ENCODE measurements around the gene AKAP3. TPM values are rescaled to one million over a fixed set of nuclear protein-coding genes. Genes with fewer than 3 reads are reported as not detected.

AKAP3 gene
- total RNA-seq, 1 donor from 2014 or later: 1.0 TPM

DNA sequence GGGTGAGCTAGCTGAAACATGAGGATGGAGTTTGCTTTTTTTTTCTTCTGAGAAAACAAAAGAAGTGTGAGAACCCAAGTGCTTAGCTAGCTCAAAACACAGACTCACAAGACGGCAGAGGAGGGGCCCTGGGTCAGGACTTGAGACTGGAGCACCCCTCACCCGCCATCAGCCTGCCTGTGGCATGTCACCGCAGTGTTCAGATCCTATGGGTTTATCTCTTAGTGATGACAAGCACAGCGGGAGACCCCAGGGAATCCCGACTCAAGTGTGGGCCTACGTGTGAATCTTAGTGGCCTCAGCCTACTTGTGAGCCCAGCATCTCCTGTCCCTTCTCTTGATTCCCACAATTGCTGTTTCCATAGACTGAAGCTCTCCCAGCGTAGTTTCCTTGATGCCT is 64.0 kb downstream of the AKAP3 start:
- peaks cover 3 to 18% (median 4%) of the 10 kb centered on the region in 3 donors for H3K27me3 ChIP-seq (ENCODE audit: control insufficient read depth in 3 of 3, insufficient read depth in 3 of 3, low read length in 3 of 3)
- H3K36me3 ChIP-seq (ENCODE audit: control insufficient read depth in 3 of 3, insufficient read depth in 3 of 3, low read length in 3 of 3): no peaks in the 10 kb centered on the region
- no peak overlapping the region for H3K27ac ChIP-seq (ENCODE audit: low read depth, low read length)
- no peaks in the 10 kb centered on the region for H3K9me3 ChIP-seq (ENCODE audit: control insufficient read depth in 3 of 3, low read length in 3 of 3)
- H3K9ac ChIP-seq (ENCODE audit: low read depth in 1 of 3, low read length in 3 of 3): no peak overlapping the region
- no peak overlapping the region for H3K4me3 ChIP-seq (ENCODE audit: low read length in 3 of 3)
- no peaks in the 10 kb centered on the region for H3K4me1 ChIP-seq (ENCODE audit: control insufficient read depth in 3 of 3, insufficient read depth in 3 of 3, low read length in 3 of 3)

GRCh38 chr12:4584281-4584680 is 64.6 kb downstream of the AKAP3 start:
- Histone ChIP-seq H3K27me3 (ENCODE audit: control insufficient read depth in 3 of 3, insufficient read depth in 3 of 3, low read length in 3 of 3) (peaks cover 3 to 19% (median 4%) of the 10 kb centered on the region in 3 donors), H3K4me3 (ENCODE audit: low read length in 3 of 3) (no peak overlapping the region), H3K4me1 (ENCODE audit: control insufficient read depth in 3 of 3, insufficient read depth in 3 of 3, low read length in 3 of 3) (no peaks in the 10 kb centered on the region), H3K9me3 (ENCODE audit: control insufficient read depth in 3 of 3, low read length in 3 of 3) (no peaks in the 10 kb centered on the region), H3K9ac (ENCODE audit: low read depth in 1 of 3, low read length in 3 of 3) (no peak overlapping the region), H3K36me3 (ENCODE audit: control insufficient read depth in 3 of 3, insufficient read depth in 3 of 3, low read length in 3 of 3) (no peaks in the 10 kb centered on the region), H3K27ac (ENCODE audit: low read depth, low read length) (no peak overlapping the region)

GRCh38 chr12:4580281-4580688 is 68.6 kb downstream of the AKAP3 start:
- Histone ChIP-seq H3K4me1 (ENCODE audit: control insufficient read depth in 3 of 3, insufficient read depth in 3 of 3, low read length in 3 of 3) (no peaks in the 10 kb centered on the region), H3K36me3 (ENCODE audit: control insufficient read depth in 3 of 3, insufficient read depth in 3 of 3, low read length in 3 of 3) (no peaks in the 10 kb centered on the region), H3K27me3 (ENCODE audit: control insufficient read depth in 3 of 3, insufficient read depth in 3 of 3, low read length in 3 of 3) (peaks cover 0 to 12% (median 3%) of the 10 kb centered on the region in 3 donors), H3K9ac (ENCODE audit: low read depth in 1 of 3, low read length in 3 of 3) (no peak overlapping the region), H3K27ac (ENCODE audit: low read depth, low read length) (no peak overlapping the region), H3K9me3 (ENCODE audit: control insufficient read depth in 3 of 3, low read length in 3 of 3) (no peaks in the 10 kb centered on the region), H3K4me3 (ENCODE audit: low read length in 3 of 3) (no peak overlapping the region)

- Histone ChIP-seq H3K4me1 (ENCODE audit: control insufficient read depth in 3 of 3, insufficient read depth in 3 of 3, low read length in 3 of 3) (no peaks in the 10 kb centered on the region), H3K27ac (ENCODE audit: low read depth, low read length) (no peak overlapping the region), H3K4me3 (ENCODE audit: low read length in 3 of 3) (no peak overlapping the region), H3K9ac (ENCODE audit: low read depth in 1 of 3, low read length in 3 of 3) (no peak overlapping the region), H3K9me3 (ENCODE audit: control insufficient read depth in 3 of 3, low read length in 3 of 3) (no peaks in the 10 kb centered on the region), H3K27me3 (ENCODE audit: control insufficient read depth in 3 of 3, insufficient read depth in 3 of 3, low read length in 3 of 3) (peaks cover 0 to 6% (median 3%) of the 10 kb centered on the region in 3 donors), H3K36me3 (ENCODE audit: control insufficient read depth in 3 of 3, insufficient read depth in 3 of 3, low read length in 3 of 3) (no peaks in the 10 kb centered on the region)
Measured at GRCh38 chr12:4579305-4580102, 69.3 kb downstream of the AKAP3 start.

DNA sequence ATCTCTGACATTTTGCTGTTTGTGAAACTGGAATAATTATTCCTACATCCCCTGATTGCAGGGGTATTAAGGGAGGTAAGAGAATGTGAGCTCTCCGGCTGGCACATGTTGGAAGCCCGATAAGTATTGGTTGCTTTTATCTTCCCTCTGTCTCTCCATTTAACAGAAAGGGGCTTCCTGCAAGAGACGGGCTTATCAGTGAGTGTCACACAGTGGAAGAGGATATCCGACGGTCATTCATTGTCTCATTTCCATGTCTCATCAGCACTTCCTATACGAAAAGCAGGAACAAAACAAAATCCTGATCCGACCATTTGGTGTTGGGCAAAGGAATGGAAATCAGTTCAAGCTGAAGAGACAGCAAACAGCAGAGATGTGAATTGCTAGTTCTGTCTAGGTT is 76.2 kb downstream of the AKAP3 start:
- H3K9ac ChIP-seq (ENCODE audit: low read depth in 1 of 3, low read length in 3 of 3): no peak overlapping the region
- H3K4me3 ChIP-seq (ENCODE audit: low read length in 3 of 3): no peak overlapping the region
- no peaks in the 10 kb centered on the region for H3K4me1 ChIP-seq (ENCODE audit: control insufficient read depth in 3 of 3, insufficient read depth in 3 of 3, low read length in 3 of 3)
- H3K36me3 ChIP-seq (ENCODE audit: control insufficient read depth in 3 of 3, insufficient read depth in 3 of 3, low read length in 3 of 3): no peaks in the 10 kb centered on the region
- H3K9me3 ChIP-seq (ENCODE audit: control insufficient read depth in 3 of 3, low read length in 3 of 3): no peaks in the 10 kb centered on the region
- no peak overlapping the region for H3K27ac ChIP-seq (ENCODE audit: low read depth, low read length)
- H3K27me3 ChIP-seq (ENCODE audit: control insufficient read depth in 3 of 3, insufficient read depth in 3 of 3, low read length in 3 of 3): no peaks in the 10 kb centered on the region

DNA sequence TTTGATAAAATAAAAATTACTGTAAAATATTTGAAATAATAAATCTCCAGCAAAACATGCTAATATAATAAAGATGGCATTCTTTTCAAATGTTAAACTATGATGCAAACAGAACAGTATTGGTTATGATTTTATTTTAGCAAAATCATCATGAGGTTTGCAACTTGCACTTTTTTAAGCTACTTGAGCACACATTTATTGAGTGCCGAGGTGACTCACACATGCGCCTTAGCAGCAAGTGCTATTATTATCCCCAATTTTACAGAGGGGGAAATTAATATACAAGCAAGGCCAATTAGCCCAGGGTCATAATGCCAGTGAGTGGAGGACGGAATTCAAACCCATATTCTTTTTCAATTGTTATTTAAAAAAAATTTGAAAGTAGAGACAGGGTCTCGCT is 79.6 kb downstream of the AKAP3 start:
- Histone ChIP-seq H3K9ac (ENCODE audit: low read depth in 1 of 3, low read length in 3 of 3) (no peak overlapping the region), H3K9me3 (ENCODE audit: control insufficient read depth in 3 of 3, low read length in 3 of 3) (no peaks in the 10 kb centered on the region), H3K27ac (ENCODE audit: low read depth, low read length) (no peak overlapping the region), H3K4me3 (ENCODE audit: low read length in 3 of 3) (no peak overlapping the region), H3K27me3 (ENCODE audit: control insufficient read depth in 3 of 3, insufficient read depth in 3 of 3, low read length in 3 of 3) (peaks cover 0 to 4% (median 3%) of the 10 kb centered on the region in 3 donors), H3K36me3 (ENCODE audit: control insufficient read depth in 3 of 3, insufficient read depth in 3 of 3, low read length in 3 of 3) (no peaks in the 10 kb centered on the region), H3K4me1 (ENCODE audit: control insufficient read depth in 3 of 3, insufficient read depth in 3 of 3, low read length in 3 of 3) (no peaks in the 10 kb centered on the region)

DNA sequence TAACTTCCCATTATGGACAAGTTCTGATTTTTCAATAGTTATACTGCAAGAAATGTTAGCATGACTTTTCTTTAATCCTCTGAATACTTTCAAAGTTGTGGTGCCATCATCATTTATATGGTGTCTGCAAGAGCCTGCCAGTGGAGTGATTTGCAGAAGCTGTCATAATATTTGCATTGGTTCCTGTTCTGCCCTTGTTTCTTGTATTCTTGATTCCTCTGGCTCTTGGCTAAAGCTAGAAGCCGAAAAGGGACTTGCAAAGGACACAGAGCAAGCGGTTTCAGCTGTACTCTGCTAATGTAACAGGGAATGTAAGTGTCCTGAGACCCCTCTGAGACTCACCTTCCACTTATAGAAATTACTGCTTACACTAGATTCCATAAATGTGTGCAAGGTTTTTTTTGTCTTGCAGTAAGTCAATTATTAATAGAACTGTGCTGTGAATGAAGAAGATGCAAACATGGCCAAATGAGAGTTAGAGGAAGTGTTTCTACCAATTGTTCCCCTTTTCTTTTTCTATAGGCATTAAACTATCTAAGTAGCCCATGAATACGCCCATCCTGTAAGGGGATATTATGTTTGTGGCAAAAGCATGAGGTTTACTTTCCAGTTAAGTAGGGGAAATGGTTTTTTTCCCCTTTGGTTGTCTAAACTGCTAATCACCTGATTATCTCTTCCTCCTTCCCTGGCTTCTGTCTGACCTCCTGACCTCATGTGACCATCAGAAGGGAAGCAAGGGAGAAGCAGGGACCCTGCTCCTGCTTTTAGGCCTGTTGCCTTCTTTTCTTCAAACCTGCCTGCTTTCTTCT is 81.6 kb downstream of the AKAP3 start:
- Histone ChIP-seq H3K9ac (ENCODE audit: low read depth in 1 of 3, low read length in 3 of 3) (no peak overlapping the region), H3K27me3 (ENCODE audit: control insufficient read depth in 3 of 3, insufficient read depth in 3 of 3, low read length in 3 of 3) (peaks cover 12 to 16% (median 13%) of the 10 kb centered on the region in 3 donors), H3K4me3 (ENCODE audit: low read length in 3 of 3) (no peak overlapping the region), H3K4me1 (ENCODE audit: control insufficient read depth in 3 of 3, insufficient read depth in 3 of 3, low read length in 3 of 3) (peaks cover 2 to 5% (median 4%) of the 10 kb centered on the region in 3 donors), H3K27ac (ENCODE audit: low read depth, low read length) (peak overlapping the region; percentile 67), H3K9me3 (ENCODE audit: control insufficient read depth in 3 of 3, low read length in 3 of 3) (no peaks in the 10 kb centered on the region), H3K36me3 (ENCODE audit: control insufficient read depth in 3 of 3, insufficient read depth in 3 of 3, low read length in 3 of 3) (no peaks in the 10 kb centered on the region)

GRCh38 chr12:4566474-4566873 is 82.4 kb downstream of the AKAP3 start:
- Histone ChIP-seq H3K9ac (ENCODE audit: low read depth in 1 of 3, low read length in 3 of 3) (no peak overlapping the region), H3K27me3 (ENCODE audit: control insufficient read depth in 3 of 3, insufficient read depth in 3 of 3, low read length in 3 of 3) (peaks cover 13 to 19% (median 17%) of the 10 kb centered on the region in 3 donors), H3K36me3 (ENCODE audit: control insufficient read depth in 3 of 3, insufficient read depth in 3 of 3, low read length in 3 of 3) (no peaks in the 10 kb centered on the region), H3K9me3 (ENCODE audit: control insufficient read depth in 3 of 3, low read length in 3 of 3) (no peaks in the 10 kb centered on the region), H3K27ac (ENCODE audit: low read depth, low read length) (no peak overlapping the region), H3K4me1 (ENCODE audit: control insufficient read depth in 3 of 3, insufficient read depth in 3 of 3, low read length in 3 of 3) (peaks cover 4 to 10% (median 7%) of the 10 kb centered on the region in 3 donors), H3K4me3 (ENCODE audit: low read length in 3 of 3) (no peak overlapping the region)

Data from skeletal muscle tissue (tissue), 4 donors.